Thyroid gland (tissue), 4 donors: ENCODE measurements around the gene GLIS1. TPM values are rescaled to one million over a fixed set of nuclear protein-coding genes. Genes with fewer than 3 reads are reported as not detected.

Experiments used
- DNase-seq, 2 donors: peaks; one replicate each; pipeline ENCODE4 v3.0.0-alpha.2; 2019
- H3K27ac ChIP-seq, 3 donors: fragments of 200-600 bp; sonication (generic); 1 replicate in 2 of 3; 2 replicates in 1 of 3; pipeline ENCODE4 v1.5.1; 2016 to 2019; ENCODE audit warnings: mild to moderate bottlenecking in 1 of 3, moderate library complexity in 1 of 3
- H3K27me3 ChIP-seq: fragments of 200-600 bp; sonication (generic); one replicate; pipeline ENCODE4 v1.5.1; 2019
- H3K36me3 ChIP-seq, 2 donors: fragments of 200-600 bp; sonication (generic); one replicate each; pipeline ENCODE4 v1.5.1; 2016 to 2019
- H3K4me1 ChIP-seq, 2 donors: fragments of 200-600 bp; sonication (generic); one replicate each; pipeline ENCODE4 v1.5.1; 2017 to 2019
- H3K4me3 ChIP-seq, 3 donors: fragments of 200-600 bp; sonication (generic); replicated peaks in 1 of 3; 1 replicate in 2 of 3; 2 replicates in 1 of 3; pipeline ENCODE4 v1.5.1; 2016; ENCODE audit warnings: mild to moderate bottlenecking in 1 of 3
- H3K9me3 ChIP-seq: fragments of 200-600 bp; sonication (generic); one replicate; pipeline ENCODE4 v1.5.1; 2017
- CTCF ChIP-seq, 6 experiments: fragments of 200-600 bp in 3 of 6; fragments of 450-650 bp in 3 of 6; sonication (generic) in 3 of 6; IDR thresholded peaks; one replicate each; pipeline ENCODE4 v1.5.1; 2016 to 2019; ENCODE audit warnings: antibody characterized with exemption in 6 of 6, mild to moderate bottlenecking in 2 of 6, inconsistent platforms in 1 of 6, moderate library complexity in 1 of 6
- POLR2A ChIP-seq, 2 donors: fragments of 450-650 bp; IDR thresholded peaks; one replicate each; pipeline ENCODE4 v1.6.1; 2017; ENCODE audit warnings: antibody characterized with exemption in 2 of 2, mild to moderate bottlenecking in 2 of 2, moderate library complexity in 1 of 2
- WGBS, 2 donors: methylation state at CpG; one replicate each; pipeline ENCODE4 v1.1.5; 2017; 5-methylcytosine and 5-hydroxymethylcytosine counted together
- intact Hi-C: fragments of 100-400 bp; cut with DNase I; formaldehyde crosslinking; loops from one replicate; pipeline ENCODE4 v1.15.1; 2023
- total RNA-seq, 4 donors: library from RNA; depleted of rRNA; stranded (reverse); fragments of >200 nt; gene quantifications; one replicate each; pipeline ENCODE4 v1.2.3, GENCODE V29; 2016

Gene GLIS1
- total RNA-seq, 4 donors from 2014 or later = 0.29 TPM; not detected in 3

- DNase-seq = no peak
- intact Hi-C loops = no loop called here
- WGBS, 2 donors = 87 to 89% methylated on average over 11 of the region's 11 CpGs
- TF ChIP-seq CTCF (IDR thresholded peaks at IDR 0.05) (no peak), POLR2A (IDR thresholded peaks at IDR 0.05) (no peak)
- Histone ChIP-seq H3K9me3 (no peaks in the 10 kb centered on the region), H3K4me1 (peaks cover 6 to 10% of the 10 kb centered on the region in 2 donors), H3K27ac (no peak overlapping the region), H3K36me3 (no peaks in the 10 kb centered on the region), H3K4me3 (no peak overlapping the region), H3K27me3 (no peaks in the 10 kb centered on the region)
Observed at GRCh38 chr1:53589043-53589887, 149.7 kb downstream of the GLIS1 start.

GRCh38 chr1:53588053-53588779 is 150.7 kb downstream of the GLIS1 start:
- intact Hi-C loops = no loop called here
- 83% methylated on average over 6 of the region's 6 CpGs for WGBS, 2 donors
- Histone ChIP-seq H3K36me3 (no peaks in the 10 kb centered on the region), H3K4me3 (no peak overlapping the region), H3K27me3 (no peaks in the 10 kb centered on the region), H3K27ac (no peak overlapping the region), H3K4me1 (peaks cover 6 to 10% of the 10 kb centered on the region in 2 donors), H3K9me3 (no peaks in the 10 kb centered on the region)
- no peak for DNase-seq
- TF ChIP-seq POLR2A (IDR thresholded peaks at IDR 0.05) (no peak), CTCF (IDR thresholded peaks at IDR 0.05) (no peak)

GRCh38 chr1:53587252-53587988 is 151.5 kb downstream of the GLIS1 start:
- H3K4me3 ChIP-seq = no peak overlapping the region
- 80 to 89% methylated on average over 4 of the region's 4 CpGs for WGBS, 2 donors
- no peaks in the 10 kb centered on the region for H3K27me3 ChIP-seq
- TF ChIP-seq CTCF (IDR thresholded peaks at IDR 0.05) (no peak), POLR2A (IDR thresholded peaks at IDR 0.05) (no peak)
- H3K27ac ChIP-seq = no peak overlapping the region
- H3K4me1 ChIP-seq = peaks cover 0 to 2% of the 10 kb centered on the region in 2 donors
- intact Hi-C loops = no loop called here
- no peaks in the 10 kb centered on the region for H3K9me3 ChIP-seq
- H3K36me3 ChIP-seq = no peaks in the 10 kb centered on the region
- no peak for DNase-seq

DNA sequence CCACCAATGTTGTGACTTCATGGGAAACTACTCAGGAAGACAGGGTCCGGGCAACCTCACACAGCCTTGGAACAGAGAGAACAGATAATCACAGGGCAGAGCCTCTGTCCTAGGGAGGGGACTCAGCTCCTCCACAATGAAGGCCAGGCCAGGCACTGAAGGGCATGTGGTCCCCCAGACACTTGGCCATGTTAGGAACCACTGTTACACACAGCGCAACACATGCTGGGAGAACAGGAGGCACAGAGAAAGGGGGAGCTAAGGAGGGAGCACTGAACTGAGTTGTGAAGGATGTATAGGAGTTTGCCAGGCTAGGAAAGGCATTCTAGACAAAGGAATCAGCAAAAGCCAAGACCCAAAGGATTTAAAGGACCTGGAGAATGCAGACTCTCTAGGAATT is 152.2 kb downstream of the GLIS1 start:
- no peaks in the 10 kb centered on the region for H3K36me3 ChIP-seq
- no peaks in the 10 kb centered on the region for H3K27me3 ChIP-seq
- DNase-seq = no peak
- H3K9me3 ChIP-seq = no peaks in the 10 kb centered on the region
- no peak overlapping the region for H3K4me3 ChIP-seq
- H3K27ac ChIP-seq = no peak overlapping the region
- H3K4me1 ChIP-seq = no peaks in the 10 kb centered on the region
- intact Hi-C loops = no loop called here
- 67 to 89% methylated on average over 2 of the region's 2 CpGs for whole genome bisulfite sequencing, 2 donors
- TF ChIP-seq POLR2A (IDR thresholded peaks at IDR 0.05) (no peak), CTCF (IDR thresholded peaks at IDR 0.05) (no peak)
